GM23338 (cell line): ENCODE measurements around the gene KLHL21. TPM values are rescaled to one million over a fixed set of nuclear protein-coding genes. Genes with fewer than 3 reads are reported as not detected.

ENCODE experiments used
- ATAC-seq: fragments of 200-7000 bp; cut with Tn5 transposase; 3 replicates; pipeline ENCODE4 v1.9.1; 2020
- DNase-seq: peaks from one replicate; pipeline ENCODE4 v3.0.0-alpha.2; 2015; ENCODE audit warnings: low spot score
- H2AFZ ChIP-seq: fragments of 200-600 bp; sonication (generic); 2 replicates; pipeline ENCODE4 v1.8.0; 2016; ENCODE audit warnings: antibody characterized with exemption, mild to moderate bottlenecking, moderate library complexity
- H3F3A ChIP-seq: fragments of 200-600 bp; sonication (generic); replicated peaks from 2 replicates; pipeline ENCODE4 v1.8.0; 2017; ENCODE audit warnings: antibody characterized with exemption, mixed run types, low read depth
- H3K27ac ChIP-seq: fragments of 200-600 bp; sonication (generic); 2 replicates; pipeline ENCODE4 v1.6.1; 2016; ENCODE audit warnings: low read depth
- H3K27me3 ChIP-seq: fragments of 200-600 bp; sonication (generic); 2 replicates; pipeline ENCODE4 v1.8.0; 2016; ENCODE audit warnings: mild to moderate bottlenecking, mixed run types, moderate library complexity; ENCODE audit not compliant: insufficient read depth
- H3K36me3 ChIP-seq: fragments of 200-600 bp; sonication (generic); 2 replicates; pipeline ENCODE4 v1.8.0; 2016; ENCODE audit warnings: mild to moderate bottlenecking; ENCODE audit not compliant: insufficient read depth
- H3K4me1 ChIP-seq: fragments of 200-600 bp; sonication (generic); 2 replicates; pipeline ENCODE4 v1.8.0; 2016; ENCODE audit warnings: mild to moderate bottlenecking, moderate library complexity; ENCODE audit not compliant: insufficient read depth
- H3K4me2 ChIP-seq: fragments of 200-600 bp; sonication (generic); 2 replicates; pipeline ENCODE4 v1.7.1; 2017; ENCODE audit warnings: mixed run types
- H3K4me3 ChIP-seq: fragments of 200-600 bp; sonication (generic); 2 replicates; pipeline ENCODE4 v1.6.1; 2016; ENCODE audit warnings: mixed run types
- H3K79me2 ChIP-seq: fragments of 200-600 bp; sonication (generic); replicated peaks from 2 replicates; pipeline ENCODE4 v1.8.0; 2017; ENCODE audit warnings: mild to moderate bottlenecking; ENCODE audit not compliant: insufficient read depth
- H3K9me2 ChIP-seq: fragments of 200-600 bp; sonication (generic); 2 replicates; pipeline ENCODE4 v1.8.0; 2017; ENCODE audit not compliant: insufficient read depth
- H4K20me1 ChIP-seq: fragments of 200-600 bp; sonication (generic); replicated peaks from 2 replicates; pipeline ENCODE4 v1.8.0; 2017; ENCODE audit warnings: mild to moderate bottlenecking; ENCODE audit not compliant: insufficient read depth
- H3K27ac Mint-ChIP-seq: 2 replicates; pipeline ENCODE4 v1.8.0; 2020; ENCODE audit warnings: inconsistent platforms, mild to moderate bottlenecking, moderate library complexity, mixed read lengths
- H3K27me3 Mint-ChIP-seq: 3 replicates; pipeline ENCODE4 v1.8.0; 2022; ENCODE audit warnings: low read depth, mild to moderate bottlenecking, moderate library complexity, mixed read lengths, inconsistent platforms; ENCODE audit not compliant: insufficient read depth, poor library complexity
- H3K36me3 Mint-ChIP-seq: 3 replicates; pipeline ENCODE4 v1.8.0; 2021; ENCODE audit warnings: low read depth, mild to moderate bottlenecking, inconsistent platforms, moderate library complexity, mixed read lengths
- H3K4me1 Mint-ChIP-seq: 3 replicates; pipeline ENCODE4 v1.8.0; 2020; ENCODE audit warnings: mild to moderate bottlenecking, inconsistent platforms, mixed read lengths
- H3K4me3 Mint-ChIP-seq: 3 replicates; pipeline ENCODE4 v1.8.0; 2021; ENCODE audit warnings: moderate library complexity, mild to moderate bottlenecking, inconsistent platforms, mixed read lengths
- H3K9me3 Mint-ChIP-seq: 3 replicates; pipeline ENCODE4 v1.8.0; 2020; ENCODE audit warnings: moderate library complexity, mild to moderate bottlenecking, inconsistent platforms, mixed read lengths
- CREB1 ChIP-seq: fragments of 250-450 bp; sonication (Bioruptor Pico); IDR thresholded peaks from 2 replicates; pipeline ENCODE4 v1.5.0; 2020; ENCODE audit warnings: low read depth, mild to moderate bottlenecking, moderate library complexity
- EZH2phosphoT487 ChIP-seq: fragments of 200-600 bp; sonication (generic); IDR thresholded peaks from one replicate; pipeline ENCODE4 v1.8.1; 2018; ENCODE audit warnings: antibody characterized with exemption; ENCODE audit not compliant: unreplicated experiment
- JUNB ChIP-seq: IDR thresholded peaks from one replicate; pipeline ENCODE4 v1.6.1; 2016; ENCODE audit warnings: antibody characterized with exemption; ENCODE audit not compliant: unreplicated experiment
- NANOG ChIP-seq: IDR thresholded peaks from 2 replicates; pipeline ENCODE4 v1.6.1; 2016; ENCODE audit warnings: antibody characterized with exemption, borderline replicate concordance
- POLR2AphosphoS5 ChIP-seq: IDR thresholded peaks from 2 replicates; pipeline ENCODE4 v1.6.1; 2016; ENCODE audit warnings: antibody characterized with exemption, low read depth
- STAT1 ChIP-seq: IDR thresholded peaks from one replicate; pipeline ENCODE4 v1.6.1; 2016; ENCODE audit warnings: antibody characterized with exemption; ENCODE audit not compliant: unreplicated experiment
- ZNF114 ChIP-seq: fragments of 250-450 bp; sonication (Bioruptor Pico); IDR thresholded peaks from 2 replicates; pipeline ENCODE4 v1.5.0; 2020; ENCODE audit warnings: mild to moderate bottlenecking, moderate library complexity
- polyA plus RNA-seq: library from polyadenylated mRNA; unstranded; fragments of >200 nt; fragmentation: Nextera tagmentation; extraction: Ambion mirVana; gene quantifications from 2 replicates; pipeline ENCODE4 v1.2.1, GENCODE V29; 2016
- total RNA-seq: library from RNA; depleted of rRNA; stranded (reverse); fragments of >200 nt; shearing (Covaris generic); gene quantifications from 2 replicates; pipeline ENCODE4 v1.2.3, GENCODE V29; 2014
- TF ChIP-seq, protein P1 (sequence below): IDR thresholded peaks from one replicate; pipeline ENCODE4 v1.6.1; 2018; ENCODE audit warnings: antibody characterized with exemption; ENCODE audit not compliant: unreplicated experiment
- TF ChIP-seq, protein P2 (sequence below): fragments of 250-450 bp; sonication (Bioruptor Pico); IDR thresholded peaks from 2 replicates; pipeline ENCODE4 v1.5.0; 2020; ENCODE audit warnings: mild to moderate bottlenecking, moderate library complexity
- TF ChIP-seq, protein P3 (sequence below): IDR thresholded peaks from 2 replicates; pipeline ENCODE4 v1.6.1; 2016; ENCODE audit warnings: antibody characterized with exemption
- TF ChIP-seq, protein P4 (sequence below), 2 experiments: fragments of 200-600 bp in 1 of 2; sonication (generic) in 1 of 2; conservative IDR thresholded peaks; 2 replicates each; pipeline versions ENCODE4 v1.5.1 to v1.6.1; 2016 to 2017; ENCODE audit warnings: antibody characterized with exemption in 2 of 2, low read depth in 2 of 2, mild to moderate bottlenecking in 2 of 2, moderate library complexity in 1 of 2

Gene KLHL21
- total and polyA plus RNA-seq, 2 experiments from 2014 or later: 7.3 to 35.9 TPM

DNA sequence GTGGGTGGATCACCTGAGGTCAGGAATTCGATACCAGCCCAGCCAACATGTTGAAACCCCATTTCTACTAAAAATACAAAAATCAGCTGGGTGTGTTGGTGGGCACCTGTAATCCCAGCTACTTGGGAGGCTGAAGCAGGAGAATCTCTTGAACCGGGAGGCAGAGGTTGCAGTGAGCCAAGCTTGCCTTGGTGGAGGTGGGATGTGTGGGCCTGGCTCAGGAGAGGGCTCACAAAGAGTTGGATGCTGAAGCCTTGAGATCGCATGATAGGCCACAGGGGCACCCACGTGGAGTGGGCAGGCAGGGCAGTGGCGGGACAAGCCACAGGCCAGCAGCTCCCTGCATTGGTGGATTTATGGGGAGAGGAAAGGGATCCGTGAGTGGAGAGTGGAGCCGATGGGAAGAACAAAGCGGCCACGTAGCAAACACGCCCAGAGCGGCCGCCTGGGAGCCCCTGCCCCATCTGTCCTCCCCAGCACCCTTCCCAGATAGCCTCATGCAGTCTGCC is 26.4 kb upstream of the KLHL21 start:
- Mint-ChIP-seq H3K36me3 (peaks cover 31% of the 10 kb centered on the region), H3K9me3 (no peaks in the 10 kb centered on the region), H3K27me3 (peaks cover 10% of the 10 kb centered on the region), H3K27ac (no peak overlapping the region), H3K4me3 (no peak overlapping the region), H3K4me1 (peaks cover 7% of the 10 kb centered on the region)
- no peak overlapping the region for H3K27ac ChIP-seq
- H3K79me2 ChIP-seq: peaks cover 19% of the 10 kb centered on the region
- DNase-seq (no peak), ATAC-seq (no peak)
- H3K36me3 ChIP-seq: peaks cover 6% of the 10 kb centered on the region; the same call in 1 of the 2 replicates
- no peak overlapping the region for H3K4me2 ChIP-seq
- H3K9me2 ChIP-seq: no peaks in the 10 kb centered on the region
- no peaks in the 10 kb centered on the region for H3K27me3 ChIP-seq
- H4K20me1 ChIP-seq: peaks cover 13% of the 10 kb centered on the region
- no peak overlapping the region for H2AFZ ChIP-seq
- peaks cover 13% of the 10 kb centered on the region; the same call in 1 of the 2 replicates for H3F3A ChIP-seq
- H3K4me3 ChIP-seq: no peak overlapping the region
- H3K4me1 ChIP-seq: peaks cover 5% of the 10 kb centered on the region; the same call in 1 of the 2 replicates
- TF ChIP-seq POLR2AphosphoS5: no peak
- TF ChIP-seq, protein P1, sequence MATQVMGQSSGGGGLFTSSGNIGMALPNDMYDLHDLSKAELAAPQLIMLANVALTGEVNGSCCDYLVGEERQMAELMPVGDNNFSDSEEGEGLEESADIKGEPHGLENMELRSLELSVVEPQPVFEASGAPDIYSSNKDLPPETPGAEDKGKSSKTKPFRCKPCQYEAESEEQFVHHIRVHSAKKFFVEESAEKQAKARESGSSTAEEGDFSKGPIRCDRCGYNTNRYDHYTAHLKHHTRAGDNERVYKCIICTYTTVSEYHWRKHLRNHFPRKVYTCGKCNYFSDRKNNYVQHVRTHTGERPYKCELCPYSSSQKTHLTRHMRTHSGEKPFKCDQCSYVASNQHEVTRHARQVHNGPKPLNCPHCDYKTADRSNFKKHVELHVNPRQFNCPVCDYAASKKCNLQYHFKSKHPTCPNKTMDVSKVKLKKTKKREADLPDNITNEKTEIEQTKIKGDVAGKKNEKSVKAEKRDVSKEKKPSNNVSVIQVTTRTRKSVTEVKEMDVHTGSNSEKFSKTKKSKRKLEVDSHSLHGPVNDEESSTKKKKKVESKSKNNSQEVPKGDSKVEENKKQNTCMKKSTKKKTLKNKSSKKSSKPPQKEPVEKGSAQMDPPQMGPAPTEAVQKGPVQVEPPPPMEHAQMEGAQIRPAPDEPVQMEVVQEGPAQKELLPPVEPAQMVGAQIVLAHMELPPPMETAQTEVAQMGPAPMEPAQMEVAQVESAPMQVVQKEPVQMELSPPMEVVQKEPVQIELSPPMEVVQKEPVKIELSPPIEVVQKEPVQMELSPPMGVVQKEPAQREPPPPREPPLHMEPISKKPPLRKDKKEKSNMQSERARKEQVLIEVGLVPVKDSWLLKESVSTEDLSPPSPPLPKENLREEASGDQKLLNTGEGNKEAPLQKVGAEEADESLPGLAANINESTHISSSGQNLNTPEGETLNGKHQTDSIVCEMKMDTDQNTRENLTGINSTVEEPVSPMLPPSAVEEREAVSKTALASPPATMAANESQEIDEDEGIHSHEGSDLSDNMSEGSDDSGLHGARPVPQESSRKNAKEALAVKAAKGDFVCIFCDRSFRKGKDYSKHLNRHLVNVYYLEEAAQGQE: no peak
- TF ChIP-seq JUNB: no peak
- no peak for TF ChIP-seq CREB1 (CRISPR knock-in tag)
- TF ChIP-seq, protein P2, sequence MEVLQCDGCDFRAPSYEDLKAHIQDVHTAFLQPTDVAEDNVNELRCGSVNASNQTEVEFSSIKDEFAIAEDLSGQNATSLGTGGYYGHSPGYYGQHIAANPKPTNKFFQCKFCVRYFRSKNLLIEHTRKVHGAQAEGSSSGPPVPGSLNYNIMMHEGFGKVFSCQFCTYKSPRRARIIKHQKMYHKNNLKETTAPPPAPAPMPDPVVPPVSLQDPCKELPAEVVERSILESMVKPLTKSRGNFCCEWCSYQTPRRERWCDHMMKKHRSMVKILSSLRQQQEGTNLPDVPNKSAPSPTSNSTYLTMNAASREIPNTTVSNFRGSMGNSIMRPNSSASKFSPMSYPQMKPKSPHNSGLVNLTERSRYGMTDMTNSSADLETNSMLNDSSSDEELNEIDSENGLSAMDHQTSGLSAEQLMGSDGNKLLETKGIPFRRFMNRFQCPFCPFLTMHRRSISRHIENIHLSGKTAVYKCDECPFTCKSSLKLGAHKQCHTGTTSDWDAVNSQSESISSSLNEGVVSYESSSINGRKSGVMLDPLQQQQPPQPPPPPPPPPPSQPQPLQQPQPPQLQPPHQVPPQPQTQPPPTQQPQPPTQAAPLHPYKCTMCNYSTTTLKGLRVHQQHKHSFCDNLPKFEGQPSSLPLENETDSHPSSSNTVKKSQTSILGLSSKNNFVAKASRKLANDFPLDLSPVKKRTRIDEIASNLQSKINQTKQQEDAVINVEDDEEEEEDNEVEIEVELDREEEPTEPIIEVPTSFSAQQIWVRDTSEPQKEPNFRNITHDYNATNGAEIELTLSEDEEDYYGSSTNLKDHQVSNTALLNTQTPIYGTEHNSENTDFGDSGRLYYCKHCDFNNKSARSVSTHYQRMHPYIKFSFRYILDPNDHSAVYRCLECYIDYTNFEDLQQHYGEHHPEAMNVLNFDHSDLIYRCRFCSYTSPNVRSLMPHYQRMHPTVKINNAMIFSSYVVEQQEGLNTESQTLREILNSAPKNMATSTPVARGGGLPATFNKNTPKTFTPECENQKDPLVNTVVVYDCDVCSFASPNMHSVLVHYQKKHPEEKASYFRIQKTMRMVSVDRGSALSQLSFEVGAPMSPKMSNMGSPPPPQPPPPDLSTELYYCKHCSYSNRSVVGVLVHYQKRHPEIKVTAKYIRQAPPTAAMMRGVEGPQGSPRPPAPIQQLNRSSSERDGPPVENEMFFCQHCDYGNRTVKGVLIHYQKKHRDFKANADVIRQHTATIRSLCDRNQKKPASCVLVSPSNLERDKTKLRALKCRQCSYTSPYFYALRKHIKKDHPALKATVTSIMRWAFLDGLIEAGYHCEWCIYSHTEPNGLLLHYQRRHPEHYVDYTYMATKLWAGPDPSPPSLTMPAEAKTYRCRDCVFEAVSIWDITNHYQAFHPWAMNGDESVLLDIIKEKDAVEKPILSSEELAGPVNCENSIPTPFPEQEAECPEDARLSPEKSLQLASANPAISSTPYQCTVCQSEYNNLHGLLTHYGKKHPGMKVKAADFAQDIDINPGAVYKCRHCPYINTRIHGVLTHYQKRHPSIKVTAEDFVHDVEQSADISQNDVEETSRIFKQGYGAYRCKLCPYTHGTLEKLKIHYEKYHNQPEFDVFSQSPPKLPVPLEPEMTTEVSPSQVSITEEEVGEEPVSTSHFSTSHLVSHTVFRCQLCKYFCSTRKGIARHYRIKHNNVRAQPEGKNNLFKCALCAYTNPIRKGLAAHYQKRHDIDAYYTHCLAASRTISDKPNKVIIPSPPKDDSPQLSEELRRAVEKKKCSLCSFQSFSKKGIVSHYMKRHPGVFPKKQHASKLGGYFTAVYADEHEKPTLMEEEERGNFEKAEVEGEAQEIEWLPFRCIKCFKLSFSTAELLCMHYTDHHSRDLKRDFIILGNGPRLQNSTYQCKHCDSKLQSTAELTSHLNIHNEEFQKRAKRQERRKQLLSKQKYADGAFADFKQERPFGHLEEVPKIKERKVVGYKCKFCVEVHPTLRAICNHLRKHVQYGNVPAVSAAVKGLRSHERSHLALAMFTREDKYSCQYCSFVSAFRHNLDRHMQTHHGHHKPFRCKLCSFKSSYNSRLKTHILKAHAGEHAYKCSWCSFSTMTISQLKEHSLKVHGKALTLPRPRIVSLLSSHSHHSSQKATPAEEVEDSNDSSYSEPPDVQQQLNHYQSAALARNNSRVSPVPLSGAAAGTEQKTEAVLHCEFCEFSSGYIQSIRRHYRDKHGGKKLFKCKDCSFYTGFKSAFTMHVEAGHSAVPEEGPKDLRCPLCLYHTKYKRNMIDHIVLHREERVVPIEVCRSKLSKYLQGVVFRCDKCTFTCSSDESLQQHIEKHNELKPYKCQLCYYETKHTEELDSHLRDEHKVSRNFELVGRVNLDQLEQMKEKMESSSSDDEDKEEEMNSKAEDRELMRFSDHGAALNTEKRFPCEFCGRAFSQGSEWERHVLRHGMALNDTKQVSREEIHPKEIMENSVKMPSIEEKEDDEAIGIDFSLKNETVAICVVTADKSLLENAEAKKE (CRISPR knock-in tag): no peak
- TF ChIP-seq NANOG: no peak
- TF ChIP-seq, protein P3, sequence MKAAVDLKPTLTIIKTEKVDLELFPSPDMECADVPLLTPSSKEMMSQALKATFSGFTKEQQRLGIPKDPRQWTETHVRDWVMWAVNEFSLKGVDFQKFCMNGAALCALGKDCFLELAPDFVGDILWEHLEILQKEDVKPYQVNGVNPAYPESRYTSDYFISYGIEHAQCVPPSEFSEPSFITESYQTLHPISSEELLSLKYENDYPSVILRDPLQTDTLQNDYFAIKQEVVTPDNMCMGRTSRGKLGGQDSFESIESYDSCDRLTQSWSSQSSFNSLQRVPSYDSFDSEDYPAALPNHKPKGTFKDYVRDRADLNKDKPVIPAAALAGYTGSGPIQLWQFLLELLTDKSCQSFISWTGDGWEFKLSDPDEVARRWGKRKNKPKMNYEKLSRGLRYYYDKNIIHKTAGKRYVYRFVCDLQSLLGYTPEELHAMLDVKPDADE: no peak
- TF ChIP-seq STAT1: no peak
- TF ChIP-seq, protein P4, sequence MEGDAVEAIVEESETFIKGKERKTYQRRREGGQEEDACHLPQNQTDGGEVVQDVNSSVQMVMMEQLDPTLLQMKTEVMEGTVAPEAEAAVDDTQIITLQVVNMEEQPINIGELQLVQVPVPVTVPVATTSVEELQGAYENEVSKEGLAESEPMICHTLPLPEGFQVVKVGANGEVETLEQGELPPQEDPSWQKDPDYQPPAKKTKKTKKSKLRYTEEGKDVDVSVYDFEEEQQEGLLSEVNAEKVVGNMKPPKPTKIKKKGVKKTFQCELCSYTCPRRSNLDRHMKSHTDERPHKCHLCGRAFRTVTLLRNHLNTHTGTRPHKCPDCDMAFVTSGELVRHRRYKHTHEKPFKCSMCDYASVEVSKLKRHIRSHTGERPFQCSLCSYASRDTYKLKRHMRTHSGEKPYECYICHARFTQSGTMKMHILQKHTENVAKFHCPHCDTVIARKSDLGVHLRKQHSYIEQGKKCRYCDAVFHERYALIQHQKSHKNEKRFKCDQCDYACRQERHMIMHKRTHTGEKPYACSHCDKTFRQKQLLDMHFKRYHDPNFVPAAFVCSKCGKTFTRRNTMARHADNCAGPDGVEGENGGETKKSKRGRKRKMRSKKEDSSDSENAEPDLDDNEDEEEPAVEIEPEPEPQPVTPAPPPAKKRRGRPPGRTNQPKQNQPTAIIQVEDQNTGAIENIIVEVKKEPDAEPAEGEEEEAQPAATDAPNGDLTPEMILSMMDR (conservative IDR thresholded peaks at IDR 0.05; ENCODE audit: low read depth in 2 of 2): no peak
- TF ChIP-seq EZH2phosphoT487: no peak
- TF ChIP-seq ZNF114 (CRISPR knock-in tag): no peak
